Activated naive CD4-positive, alpha-beta T cell treated with anti-CD3 and anti-CD28 coated beads, Interleukin-2, amount 10 ng/mL, durations not matched to agents 7 days and 5 days (primary cell): Measurements from ENCODE around the gene ZNF365.
A peak's percentile ranks its signal among the peaks of the same experiment; 100 is the strongest.
"Not testable (repeated sequence)": the region's sequence is repeated elsewhere in the genome, so short reads cannot be mapped to it uniquely, and the experiment has no call there.

Experiments
- CTCF ChIA-PET: fragments of 350-600 bp; sonication (Branson Sonifier 250); formaldehyde crosslinking; loops from one replicate; lab custom pipeline; 2021; ENCODE audit warnings: antibody characterized with exemption; lab: Charles Lee
- DNase-seq: peaks from one replicate; pipeline ENCODE4 v3.0.0-alpha.2; 2020
- H3K27ac Mint-ChIP-seq: one replicate; pipeline ENCODE4 v1.8.0; 2021; ENCODE audit warnings: mild to moderate bottlenecking, moderate library complexity, mixed read lengths
- H3K27me3 Mint-ChIP-seq: one replicate; pipeline ENCODE4 v1.8.0; 2021; ENCODE audit warnings: mild to moderate bottlenecking, mixed read lengths
- H3K36me3 Mint-ChIP-seq: one replicate; pipeline ENCODE4 v1.8.0; 2021; ENCODE audit warnings: mixed read lengths
- H3K4me1 Mint-ChIP-seq: one replicate; pipeline ENCODE4 v1.8.0; 2021; ENCODE audit warnings: mixed read lengths
- H3K4me3 Mint-ChIP-seq: one replicate; pipeline ENCODE4 v1.8.0; 2021; ENCODE audit warnings: mild to moderate bottlenecking, moderate library complexity, mixed read lengths
- H3K9me3 Mint-ChIP-seq: one replicate; pipeline ENCODE4 v1.8.0; 2021; ENCODE audit warnings: mixed read lengths

Gene ZNF365

GRCh38 chr10:62354916-62355315 lies 19.3 kb upstream of the ZNF365 start:
- Mint-ChIP-seq H3K27me3 (peaks cover 9% of the 10 kb centered on the region), H3K4me3 (no peak overlapping the region), H3K9me3 (peaks cover 11% of the 10 kb centered on the region), H3K27ac (no peak overlapping the region), H3K4me1 (no peaks in the 10 kb centered on the region), H3K36me3 (no peaks in the 10 kb centered on the region)
- no peak for DNase-seq
- CTCF ChIA-PET = no interaction called here

DNA sequence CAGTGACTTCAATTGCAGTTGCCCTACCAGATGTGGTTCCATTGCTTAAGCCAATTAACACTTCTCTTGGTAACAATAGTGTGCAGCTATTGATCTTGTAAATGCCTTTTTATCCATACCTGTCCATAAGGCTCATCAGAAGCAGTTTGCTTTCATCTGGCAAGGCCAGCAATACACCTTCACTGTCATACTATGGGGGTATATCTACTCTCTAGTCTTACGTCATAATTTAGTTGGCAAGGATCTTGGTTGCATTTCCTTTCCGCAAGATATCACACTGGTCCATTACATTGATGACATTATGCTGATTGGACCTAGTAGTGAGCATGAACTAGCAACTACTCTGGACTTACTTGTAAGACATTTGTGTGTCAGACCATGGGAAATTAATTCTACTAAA lies 17.7 kb upstream of the ZNF365 start:
- peaks cover 3% of the 10 kb centered on the region for H3K27me3 Mint-ChIP-seq
- H3K4me3 Mint-ChIP-seq = no peak overlapping the region
- no peaks in the 10 kb centered on the region for H3K36me3 Mint-ChIP-seq
- DNase-seq = no peak
- CTCF ChIA-PET = no interaction called here
- H3K4me1 Mint-ChIP-seq = no peaks in the 10 kb centered on the region
- H3K9me3 Mint-ChIP-seq = peaks cover 7% of the 10 kb centered on the region
- H3K27ac Mint-ChIP-seq = no peak overlapping the region

GRCh38 chr10:62358151-62358550 lies 16.0 kb upstream of the ZNF365 start:
- H3K9me3 Mint-ChIP-seq, DNase-seq, H3K27me3 Mint-ChIP-seq, H3K36me3 Mint-ChIP-seq, H3K4me3 Mint-ChIP-seq, H3K27ac Mint-ChIP-seq, CTCF ChIA-PET, H3K4me1 Mint-ChIP-seq: not testable (repeated sequence)

DNA sequence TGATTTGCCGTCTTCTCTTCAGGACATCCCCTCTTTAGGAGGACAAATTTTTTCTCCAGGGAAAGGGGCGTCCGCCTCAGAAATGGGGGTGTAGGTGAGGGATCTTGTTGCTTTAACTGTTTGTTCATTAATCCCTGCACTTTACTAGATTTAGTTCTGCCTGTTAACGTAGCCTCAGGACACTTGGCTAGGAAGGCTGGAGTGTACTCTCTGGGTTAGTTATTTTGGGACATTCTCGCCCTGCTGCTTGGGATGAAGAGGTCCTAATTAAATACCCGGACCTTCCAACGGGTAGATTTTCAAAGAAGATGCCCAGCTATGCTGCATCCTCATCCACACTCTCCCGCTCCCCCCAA lies 552 bp upstream of the ZNF365 start:
- Mint-ChIP-seq H3K4me1 (peaks cover 10% of the 10 kb centered on the region), H3K36me3 (no peaks in the 10 kb centered on the region), H3K4me3 (peak overlapping the region; percentile 59), H3K9me3 (no peaks in the 10 kb centered on the region), H3K27me3 (peaks cover 43% of the 10 kb centered on the region), H3K27ac (no peak overlapping the region)
- DNase-seq = no peak
- CTCF ChIA-PET = no interaction called here

- H3K4me1 Mint-ChIP-seq = peaks cover 10% of the 10 kb centered on the region
- no peak overlapping the region for H3K27ac Mint-ChIP-seq
- DNase-seq = no peak
- H3K4me3 Mint-ChIP-seq = peak overlapping the region; percentile 69
- CTCF ChIA-PET = no interaction called here
- no peaks in the 10 kb centered on the region for H3K9me3 Mint-ChIP-seq
- H3K27me3 Mint-ChIP-seq = peaks cover 39% of the 10 kb centered on the region
- no peaks in the 10 kb centered on the region for H3K36me3 Mint-ChIP-seq
Measured at GRCh38 chr10:62374862-62375710, 917 bp downstream of the ZNF365 start.

GRCh38 chr10:62376071-62377025 lies 2.2 kb downstream of the ZNF365 start:
- peaks cover 39% of the 10 kb centered on the region for H3K27me3 Mint-ChIP-seq

DNA sequence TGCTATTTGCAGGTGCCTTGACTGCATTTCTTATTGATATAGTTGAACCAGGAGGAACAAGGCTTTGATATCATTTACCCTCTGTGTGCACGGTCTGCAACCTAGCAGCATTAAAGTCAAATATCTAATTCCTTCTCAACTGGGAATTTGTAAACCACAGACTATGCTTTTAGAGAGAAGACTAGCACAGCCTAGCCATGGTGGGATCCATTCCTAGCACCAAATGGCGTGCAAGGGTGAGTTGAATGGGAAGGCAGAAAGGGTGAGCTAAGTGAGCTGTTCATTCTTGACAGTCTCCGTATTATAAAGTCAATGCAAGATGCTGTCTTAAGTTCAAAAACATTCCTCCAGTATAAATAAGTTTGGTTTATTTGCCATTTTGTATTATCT lies 2.9 kb downstream of the ZNF365 start:
- Mint-ChIP-seq H3K27ac (no peak overlapping the region), H3K27me3 (peaks cover 39% of the 10 kb centered on the region), H3K36me3 (no peaks in the 10 kb centered on the region), H3K4me3 (no peak overlapping the region), H3K4me1 (peaks cover 10% of the 10 kb centered on the region), H3K9me3 (no peaks in the 10 kb centered on the region)
- DNase-seq = no peak
- CTCF ChIA-PET = no interaction called here

More at GRCh38 chr10:62376071-62377025, 2.2 kb downstream of the ZNF365 start:
- no peaks in the 10 kb centered on the region for H3K9me3 Mint-ChIP-seq
- no peak overlapping the region for H3K4me3 Mint-ChIP-seq
- H3K36me3 Mint-ChIP-seq = no peaks in the 10 kb centered on the region
- peaks cover 10% of the 10 kb centered on the region for H3K4me1 Mint-ChIP-seq
- no peak for DNase-seq
- no peak overlapping the region for H3K27ac Mint-ChIP-seq
- CTCF ChIA-PET = no interaction called here

- no peak for DNase-seq
- CTCF ChIA-PET = no interaction called here
- Mint-ChIP-seq H3K36me3 (no peaks in the 10 kb centered on the region), H3K4me1 (peaks cover 10% of the 10 kb centered on the region), H3K27ac (no peak overlapping the region), H3K9me3 (no peaks in the 10 kb centered on the region), H3K4me3 (no peak overlapping the region), H3K27me3 (peaks cover 34% of the 10 kb centered on the region)
Measured at GRCh38 chr10:62377966-62378365, 3.8 kb downstream of the ZNF365 start.

DNA sequence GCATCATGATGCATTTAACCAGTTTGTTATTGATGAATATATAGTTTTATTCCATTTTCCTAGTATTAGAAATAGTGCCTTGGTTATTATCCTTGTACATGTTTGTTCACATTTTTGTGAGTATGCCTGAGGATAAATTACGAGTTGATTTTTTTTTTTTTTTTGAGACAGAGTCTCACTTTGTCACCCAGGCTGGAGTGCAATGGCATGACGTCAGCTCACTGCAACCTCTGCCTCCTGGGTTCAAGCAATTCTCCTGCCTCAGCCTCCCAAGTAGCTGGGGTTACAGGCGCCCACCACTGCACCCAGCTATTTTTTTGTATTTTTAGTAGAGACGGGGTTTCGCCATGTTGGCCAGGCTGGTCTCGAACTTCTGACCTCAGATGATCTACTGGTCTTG lies 4.7 kb downstream of the ZNF365 start:
- H3K27ac Mint-ChIP-seq, H3K9me3 Mint-ChIP-seq, H3K4me3 Mint-ChIP-seq, DNase-seq, H3K4me1 Mint-ChIP-seq, H3K36me3 Mint-ChIP-seq: not testable (repeated sequence)
- peaks cover 26% of the 10 kb centered on the region for H3K27me3 Mint-ChIP-seq
- CTCF ChIA-PET = interaction anchor here (0.7 kb wide), 1 partner anchor 469 kb away, joined by 3 read pairs; no protein-coding TSS in a partner anchor

DNA sequence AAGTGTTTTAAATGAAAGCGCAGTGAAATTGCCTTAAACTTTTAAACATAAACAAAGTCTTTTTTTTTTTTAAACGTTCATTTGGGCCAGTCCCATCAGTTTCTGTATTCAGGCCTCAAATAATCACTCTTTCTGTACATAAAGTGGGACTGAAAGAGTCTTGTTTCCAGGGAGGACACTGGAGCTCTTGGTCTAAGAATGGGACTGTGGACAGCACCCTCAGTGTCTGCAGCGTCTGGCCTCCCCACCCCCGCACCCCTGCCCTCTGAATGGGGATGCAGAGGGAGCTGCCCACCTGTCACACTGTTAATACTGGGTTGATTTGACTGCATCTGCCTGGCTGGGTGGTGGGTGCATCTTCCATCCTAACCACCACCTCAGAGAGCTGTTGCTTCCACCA lies 5.2 kb downstream of the ZNF365 start:
- H3K4me1 Mint-ChIP-seq = peaks cover 7% of the 10 kb centered on the region
- no peaks in the 10 kb centered on the region for H3K9me3 Mint-ChIP-seq
- CTCF ChIA-PET = interaction anchor here (0.7 kb wide), 1 partner anchor 469 kb away, joined by 3 read pairs; no protein-coding TSS in a partner anchor
- H3K27ac Mint-ChIP-seq = no peak overlapping the region
- DNase-seq = no peak
- H3K27me3 Mint-ChIP-seq = peaks cover 21% of the 10 kb centered on the region
- no peak overlapping the region for H3K4me3 Mint-ChIP-seq
- no peaks in the 10 kb centered on the region for H3K36me3 Mint-ChIP-seq

DNA sequence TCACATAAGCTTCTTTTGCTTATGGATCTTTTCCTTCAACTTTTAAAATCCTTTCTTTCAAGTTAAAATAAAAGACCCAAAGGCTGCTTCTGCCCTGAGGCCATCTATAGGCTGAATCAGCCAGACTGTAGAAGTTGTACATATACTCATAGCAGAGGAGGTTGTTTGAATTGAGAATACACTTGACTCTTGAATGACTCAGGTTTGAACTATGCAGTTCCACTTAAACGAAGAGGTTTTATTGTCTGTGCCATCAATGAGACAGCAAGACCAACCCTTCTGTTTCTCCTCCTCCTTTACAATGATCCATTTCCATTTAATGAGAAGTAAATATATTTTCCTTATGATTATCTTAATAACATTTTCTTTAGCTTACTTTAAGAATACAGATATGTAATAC lies 5.8 kb downstream of the ZNF365 start:
- Mint-ChIP-seq H3K27ac (no peak overlapping the region), H3K4me1 (peaks cover 6% of the 10 kb centered on the region), H3K4me3 (no peak overlapping the region), H3K27me3 (peaks cover 15% of the 10 kb centered on the region), H3K9me3 (no peaks in the 10 kb centered on the region), H3K36me3 (no peaks in the 10 kb centered on the region)
- CTCF ChIA-PET = no interaction called here
- DNase-seq = no peak

DNA sequence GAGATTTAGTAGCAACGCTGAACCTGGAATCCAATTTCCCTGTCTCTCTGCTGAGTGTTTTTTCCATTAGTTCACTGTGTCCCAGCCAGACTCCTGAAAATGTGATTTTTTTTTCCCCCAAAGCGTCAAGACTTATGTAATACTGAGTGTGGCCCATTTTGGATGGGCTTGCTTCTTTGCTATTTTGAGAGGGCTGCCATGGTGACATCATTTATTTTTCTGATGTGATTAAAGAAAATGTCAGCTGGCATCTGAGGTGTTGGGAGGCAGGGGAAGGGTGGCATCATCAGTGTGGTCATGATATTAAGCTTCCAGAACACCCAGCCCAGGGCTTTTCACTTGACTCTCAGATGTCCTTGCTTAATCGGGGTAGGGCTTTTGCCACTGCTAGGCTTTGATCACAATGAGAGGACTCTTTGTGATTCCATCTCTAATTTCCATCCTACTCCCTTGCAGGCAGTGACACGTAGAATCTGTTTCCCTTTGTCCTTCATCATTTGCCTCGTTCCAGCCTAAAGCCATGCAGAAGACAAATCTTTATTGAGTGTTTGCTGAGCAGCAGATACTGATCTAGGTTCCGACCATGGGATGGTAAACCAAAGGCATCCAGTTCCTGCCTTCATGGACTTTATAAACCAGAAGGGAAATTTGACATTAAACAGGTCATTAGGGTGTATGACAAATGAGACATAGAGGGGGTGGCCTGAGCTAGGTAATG lies 7.4 kb downstream of the ZNF365 start:
- peaks cover 5% of the 10 kb centered on the region for H3K4me1 Mint-ChIP-seq
- no peaks in the 10 kb centered on the region for H3K9me3 Mint-ChIP-seq
- no peak overlapping the region for H3K27ac Mint-ChIP-seq
- CTCF ChIA-PET = no interaction called here
- no peak for DNase-seq
- peaks cover 2% of the 10 kb centered on the region for H3K27me3 Mint-ChIP-seq
- H3K36me3 Mint-ChIP-seq = no peaks in the 10 kb centered on the region
- no peak overlapping the region for H3K4me3 Mint-ChIP-seq

DNA sequence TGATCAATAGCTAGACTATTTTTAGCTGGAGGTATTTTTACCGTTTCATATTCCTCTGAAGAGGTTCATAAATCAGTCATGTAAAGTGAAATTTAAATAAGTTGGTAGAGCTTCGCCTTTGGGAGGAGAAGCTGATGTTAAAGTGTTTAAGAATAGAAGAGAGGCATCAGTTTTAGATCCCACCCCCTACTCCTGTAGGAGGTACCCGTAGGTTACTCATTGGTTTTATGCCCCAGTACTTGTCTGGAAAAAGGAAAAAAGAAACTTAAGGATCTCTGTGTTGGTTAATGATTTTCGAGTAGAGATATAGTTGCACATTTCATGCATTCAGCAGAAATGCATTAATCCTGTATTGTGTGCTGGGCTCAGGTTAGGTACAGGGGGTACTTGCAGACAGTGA lies 8.7 kb downstream of the ZNF365 start:
- H3K27ac Mint-ChIP-seq = no peak overlapping the region
- H3K36me3 Mint-ChIP-seq = no peaks in the 10 kb centered on the region
- no peaks in the 10 kb centered on the region for H3K9me3 Mint-ChIP-seq
- CTCF ChIA-PET = no interaction called here
- no peaks in the 10 kb centered on the region for H3K27me3 Mint-ChIP-seq
- peaks cover 5% of the 10 kb centered on the region for H3K4me1 Mint-ChIP-seq
- H3K4me3 Mint-ChIP-seq = no peak overlapping the region
- no peak for DNase-seq

GRCh38 chr10:62384057-62384446 lies 9.9 kb downstream of the ZNF365 start:
- no peaks in the 10 kb centered on the region for H3K9me3 Mint-ChIP-seq
- H3K27ac Mint-ChIP-seq = no peak overlapping the region
- H3K27me3 Mint-ChIP-seq = peaks cover 4% of the 10 kb centered on the region
- peaks cover 5% of the 10 kb centered on the region for H3K4me1 Mint-ChIP-seq
- peak; percentile 36 for DNase-seq
- CTCF ChIA-PET = interaction anchor here (1.0 kb wide), 1 partner anchor 54 kb away, joined by 3 read pairs; no protein-coding TSS in a partner anchor
- H3K4me3 Mint-ChIP-seq = no peak overlapping the region
- no peaks in the 10 kb centered on the region for H3K36me3 Mint-ChIP-seq
